ENCODE data around the gene CPEB3.

- no peak for TF ChIP-seq POLR2A (IDR thresholded peaks at IDR 0.05)
- TF ChIP-seq CTCF (IDR thresholded peaks at IDR 0.05), result no peak
Measured at GRCh38 chr10:92052741-92053140, 238.1 kb downstream of the CPEB3 start.

Data from heart left ventricle (tissue), 13 donors.